MG63 (cell line): Measurements from ENCODE around the gene NPLOC4. TPM values are rescaled to one million over a fixed set of nuclear protein-coding genes. Genes with fewer than 3 reads are reported as not detected.
"Not testable (repeated sequence)": the region's sequence is repeated elsewhere in the genome, so short reads cannot be mapped to it uniquely, and the experiment has no call there.

ENCODE experiments used
- DNase-seq: peaks from one replicate; pipeline ENCODE4 v3.0.0-alpha.2; 2020
- H3K27me3 ChIP-seq: fragments of 250-450 bp; sonication (Bioruptor Pico); 2 replicates; pipeline ENCODE4 v1.5.1; 2020; ENCODE audit warnings: mild to moderate bottlenecking, moderate library complexity
- H3K36me3 ChIP-seq: fragments of 250-450 bp; sonication (Bioruptor Pico); 2 replicates; pipeline ENCODE4 v1.5.1; 2020; ENCODE audit warnings: mild to moderate bottlenecking, moderate library complexity
- H3K4me3 ChIP-seq: fragments of 250-450 bp; sonication (Bioruptor Pico); 2 replicates; pipeline ENCODE4 v1.5.1; 2020; ENCODE audit warnings: mild to moderate bottlenecking, moderate library complexity
- H3K9me3 ChIP-seq: fragments of 250-450 bp; sonication (Bioruptor Pico); 2 replicates; pipeline ENCODE4 v1.5.1; 2020; ENCODE audit warnings: mild to moderate bottlenecking, moderate library complexity
- total RNA-seq: library from RNA; depleted of rRNA; stranded (reverse); fragments of >200 nt; shearing (Covaris generic); gene quantifications from 2 replicates; pipeline ENCODE4 v1.2.3, GENCODE V29; 2014; ENCODE audit warnings: low replicate concordance

Gene NPLOC4
- total RNA-seq, 1 experiment from 2014 or later = 157 TPM

DNA sequence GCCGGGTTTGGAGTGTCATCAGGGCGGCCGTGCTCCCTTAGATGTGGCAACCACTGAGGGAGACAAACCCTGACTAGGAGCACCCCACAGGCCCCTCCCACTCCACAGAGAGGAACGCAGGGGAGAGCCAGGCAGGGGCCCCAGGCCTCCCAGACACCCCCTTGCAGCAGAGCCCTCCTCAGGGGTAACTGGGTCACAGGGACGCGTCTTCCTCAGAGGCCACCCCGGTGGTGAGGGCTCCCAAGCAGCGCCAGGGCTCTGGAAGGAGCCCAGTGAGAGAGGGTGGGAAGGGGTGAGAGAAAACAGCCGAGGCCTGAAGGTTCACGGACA, 97.4 kb downstream of the NPLOC4 start:
- no peak for DNase-seq
- H3K9me3 ChIP-seq = no peaks in the 10 kb centered on the region
- no peak overlapping the region for H3K4me3 ChIP-seq
- H3K36me3 ChIP-seq = peaks cover 44% of the 10 kb centered on the region
- H3K27me3 ChIP-seq = no peaks in the 10 kb centered on the region

GRCh38 chr17:81538651-81539570, 98.0 kb downstream of the NPLOC4 start:
- no peak for DNase-seq
- Histone ChIP-seq H3K36me3 (peaks cover 38% of the 10 kb centered on the region), H3K4me3 (no peak overlapping the region), H3K9me3 (no peaks in the 10 kb centered on the region), H3K27me3 (no peaks in the 10 kb centered on the region)

DNA sequence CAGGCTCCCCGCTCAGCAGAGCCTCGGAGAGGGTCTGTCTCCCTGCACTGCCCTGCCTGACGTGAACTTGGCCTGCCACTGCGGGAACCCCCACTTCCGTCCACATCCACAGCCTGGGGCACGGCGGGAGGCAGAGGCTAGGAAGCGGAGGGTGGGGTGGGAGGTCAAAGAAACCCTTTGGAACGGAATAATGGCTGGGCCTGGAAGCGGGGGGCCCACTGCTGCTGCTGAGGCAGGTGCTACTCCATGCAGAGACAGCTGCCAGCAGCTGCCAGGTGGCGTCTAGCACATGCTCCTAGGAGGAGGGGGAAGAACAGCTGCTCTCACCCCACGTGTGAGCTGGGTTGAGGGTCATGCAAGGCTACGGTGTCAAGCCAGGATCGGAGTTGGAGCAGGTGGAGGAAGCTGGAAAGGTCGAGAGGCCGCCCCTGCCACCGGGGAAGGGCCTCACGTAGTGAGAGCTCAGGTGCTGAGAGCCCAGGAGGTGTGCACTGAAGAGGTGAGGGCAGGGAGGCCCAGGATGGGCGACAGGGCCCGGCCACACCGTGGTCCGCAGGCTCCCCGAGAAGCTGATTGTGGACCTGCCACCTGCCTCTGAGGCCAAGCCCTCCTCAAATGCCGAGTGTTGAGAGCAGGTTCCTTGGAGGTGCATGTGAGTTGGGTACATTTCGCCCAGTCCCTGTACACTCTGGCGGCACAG, 98.9 kb downstream of the NPLOC4 start:
- H3K9me3 ChIP-seq = no peaks in the 10 kb centered on the region

DNA sequence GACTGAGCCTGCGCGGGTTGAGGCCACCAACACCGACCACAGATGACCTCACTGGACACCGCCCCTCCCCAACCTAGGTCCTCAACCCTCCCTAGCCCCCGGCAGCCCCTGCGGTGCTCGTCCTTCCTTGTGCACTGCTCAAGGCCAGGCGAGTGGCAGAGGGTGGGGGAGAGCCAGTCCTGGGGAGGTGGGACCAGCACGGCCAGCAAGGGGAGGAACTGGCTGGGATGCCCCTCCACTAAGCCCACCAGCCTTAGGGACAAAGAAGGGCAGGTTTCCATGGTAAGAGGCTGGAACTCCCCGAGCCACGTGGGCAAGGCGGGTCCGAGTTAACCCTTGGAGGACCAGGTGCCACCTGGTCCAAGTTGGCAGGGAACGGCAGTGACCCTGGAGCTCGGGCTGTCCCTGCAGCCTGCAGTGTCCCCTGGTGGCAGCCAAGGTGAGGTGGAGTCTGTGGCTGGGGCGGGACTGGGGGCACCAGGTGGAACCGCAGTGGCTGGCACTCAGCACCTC, 99.5 kb downstream of the NPLOC4 start:
- Histone ChIP-seq H3K36me3 (peaks cover 24% of the 10 kb centered on the region), H3K9me3 (no peaks in the 10 kb centered on the region), H3K27me3 (no peaks in the 10 kb centered on the region), H3K4me3 (no peak overlapping the region)
- no peak for DNase-seq

More for the DNA sequence above, 98.9 kb downstream of the NPLOC4 start:
- Histone ChIP-seq H3K27me3 (no peaks in the 10 kb centered on the region), H3K36me3 (peaks cover 29% of the 10 kb centered on the region), H3K4me3 (no peak overlapping the region)
- no peak for DNase-seq

DNA sequence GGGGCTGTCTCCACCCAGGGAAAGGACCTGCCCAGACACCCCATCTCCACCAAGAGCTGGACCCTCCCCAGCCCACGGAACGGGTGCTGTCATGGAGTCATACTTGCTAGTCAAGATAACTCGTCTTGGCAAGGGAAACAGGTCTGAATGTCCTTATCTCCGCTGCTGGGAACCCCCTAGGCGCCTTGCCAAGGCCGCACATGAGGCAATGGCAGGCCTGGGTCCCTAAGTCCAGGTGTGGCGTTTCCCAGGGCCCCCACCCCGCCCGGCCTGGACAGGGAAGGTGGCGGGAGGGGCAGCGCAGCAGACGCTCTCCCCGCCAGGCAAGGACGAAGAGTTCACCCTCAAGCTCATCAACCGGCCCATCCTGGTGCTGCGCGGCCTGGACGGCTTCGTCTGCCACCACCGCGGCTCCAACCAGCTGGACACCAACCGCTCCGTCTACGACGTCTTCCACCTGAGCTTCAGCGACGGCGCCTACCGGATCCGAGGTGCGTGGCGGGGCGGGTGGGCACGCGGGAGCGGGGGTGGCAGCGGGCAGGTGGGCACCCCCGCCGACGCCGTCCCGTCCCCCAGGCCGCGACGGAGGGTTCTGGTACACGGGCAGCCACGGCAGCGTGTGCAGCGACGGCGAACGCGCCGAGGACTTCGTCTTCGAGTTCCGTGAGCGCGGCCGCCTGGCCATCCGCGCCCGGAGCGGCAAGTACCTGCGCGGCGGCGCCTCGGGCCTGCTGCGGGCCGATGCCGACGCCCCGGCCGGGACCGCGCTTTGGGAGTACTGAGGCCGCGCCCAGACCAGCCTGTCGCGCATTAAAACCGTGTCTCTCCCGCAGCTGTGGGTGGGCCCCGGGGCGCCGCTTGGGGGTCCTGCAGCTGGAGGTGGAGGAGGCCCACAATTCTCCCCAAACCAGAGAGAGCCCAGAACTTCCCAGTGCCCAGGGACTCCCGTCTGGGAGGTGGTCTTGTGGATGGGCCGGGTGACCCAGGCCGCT, 100.3 kb downstream of the NPLOC4 start:
- H3K9me3 ChIP-seq = no peaks in the 10 kb centered on the region
- H3K4me3 ChIP-seq = no peak overlapping the region
- no peaks in the 10 kb centered on the region for H3K27me3 ChIP-seq
- H3K36me3 ChIP-seq = peaks cover 22% of the 10 kb centered on the region
- DNase-seq = no peak

GRCh38 chr17:81535480-81536298, 101.2 kb downstream of the NPLOC4 start:
- DNase-seq = no peak
- Histone ChIP-seq H3K27me3 (no peaks in the 10 kb centered on the region), H3K9me3 (no peaks in the 10 kb centered on the region)

GRCh38 chr17:81535007-81535328, 101.9 kb downstream of the NPLOC4 start:
- Histone ChIP-seq H3K27me3 (no peaks in the 10 kb centered on the region), H3K9me3 (no peaks in the 10 kb centered on the region), H3K4me3 (no peak overlapping the region), H3K36me3 (peaks cover 6% of the 10 kb centered on the region)
- no peak for DNase-seq

More at GRCh38 chr17:81535480-81536298, 101.2 kb downstream of the NPLOC4 start:
- Histone ChIP-seq H3K4me3 (no peak overlapping the region), H3K36me3 (peaks cover 13% of the 10 kb centered on the region)

DNA sequence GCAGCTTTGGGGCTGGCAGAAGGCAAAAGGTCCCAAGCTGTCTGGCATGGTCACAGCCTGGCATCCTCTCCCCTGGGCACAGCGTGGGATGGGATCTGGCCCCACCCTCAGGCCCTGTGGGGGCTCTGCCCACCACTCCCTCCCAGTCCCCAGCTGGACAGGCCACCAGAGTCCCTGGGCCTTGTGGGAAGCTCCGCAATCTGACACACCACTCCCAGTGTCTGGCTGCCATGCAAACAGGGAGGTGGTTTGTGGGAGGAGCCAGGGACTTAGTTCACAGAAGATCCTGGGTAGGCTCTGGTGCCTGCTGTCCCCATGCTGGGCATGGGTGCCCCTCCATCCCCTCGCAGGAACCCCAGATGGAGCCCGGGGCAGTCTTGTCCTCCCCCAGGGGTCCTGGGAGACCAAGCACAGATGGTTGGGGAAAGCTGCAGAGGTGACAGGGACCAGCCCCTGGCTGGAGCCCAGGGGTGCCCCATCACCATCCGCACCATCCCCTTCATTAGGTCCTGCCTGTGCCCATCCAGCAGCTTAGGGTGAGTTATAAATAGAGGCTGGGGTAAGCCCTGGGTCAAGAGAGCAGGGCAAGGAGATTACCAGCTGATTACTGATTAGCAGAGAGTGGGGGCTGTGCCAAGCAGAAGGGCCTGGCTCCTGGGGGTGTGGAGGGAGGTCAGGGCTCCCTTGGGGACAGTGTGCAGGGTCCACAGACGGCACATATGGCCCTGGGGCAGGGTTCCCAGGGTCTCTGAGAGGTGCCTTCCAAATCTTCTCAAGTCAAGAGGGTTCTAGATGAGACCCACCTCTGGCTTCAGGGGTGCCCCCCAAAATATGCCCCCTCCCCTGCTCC, 102.5 kb downstream of the NPLOC4 start:
- Histone ChIP-seq H3K27me3 (no peaks in the 10 kb centered on the region), H3K4me3 (no peak overlapping the region), H3K9me3 (no peaks in the 10 kb centered on the region), H3K36me3 (peaks cover 1% of the 10 kb centered on the region)
- no peak for DNase-seq

DNA sequence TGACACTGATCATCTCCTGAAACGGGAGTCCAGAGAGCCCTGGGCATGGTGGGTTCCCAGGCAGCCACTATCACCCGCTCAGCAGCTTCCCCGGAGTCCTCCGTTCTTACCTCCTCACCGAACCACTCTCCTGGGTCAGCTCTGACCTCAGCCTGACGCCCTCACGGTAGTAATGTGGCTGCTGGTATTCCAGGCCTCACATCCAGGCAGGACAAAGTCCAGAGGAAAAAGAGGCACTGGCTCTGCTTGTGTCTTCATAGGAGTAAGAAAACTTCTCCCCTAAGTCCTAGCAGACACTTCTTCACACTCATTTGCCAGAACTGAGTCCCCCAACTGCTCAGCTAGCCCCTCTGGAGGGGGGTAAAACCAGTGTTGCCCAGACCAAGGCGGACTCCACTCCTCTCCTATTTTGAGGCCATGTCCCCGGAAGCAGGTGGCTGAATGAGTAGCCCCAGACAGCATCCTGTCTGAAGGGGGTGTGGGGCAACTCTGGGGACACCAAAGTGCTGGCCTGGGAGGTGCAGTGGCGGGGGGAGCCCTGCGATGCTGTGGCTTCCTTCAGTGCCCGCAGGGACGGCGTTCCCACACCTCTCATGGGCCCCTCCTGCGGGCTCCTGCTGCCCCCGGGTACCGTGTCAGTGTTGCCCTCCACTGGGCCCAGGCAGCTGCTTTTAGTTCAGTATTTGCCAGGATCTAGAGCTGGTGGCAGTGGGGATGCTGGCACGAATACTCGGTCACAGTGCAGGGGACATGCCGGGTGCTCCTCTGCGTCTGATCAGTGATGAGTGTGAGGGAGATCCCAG, 103.4 kb downstream of the NPLOC4 start:
- Histone ChIP-seq H3K36me3 (no peaks in the 10 kb centered on the region; the same call in 1 of the 2 replicates), H3K4me3 (no peak overlapping the region), H3K9me3 (no peaks in the 10 kb centered on the region), H3K27me3 (no peaks in the 10 kb centered on the region)
- DNase-seq = no peak

GRCh38 chr17:81532490-81533287, 104.2 kb downstream of the NPLOC4 start:
- DNase-seq = no peak
- Histone ChIP-seq H3K9me3 (no peaks in the 10 kb centered on the region), H3K27me3 (no peaks in the 10 kb centered on the region), H3K36me3 (no peaks in the 10 kb centered on the region), H3K4me3 (no peak overlapping the region)

GRCh38 chr17:81531998-81532404, 104.9 kb downstream of the NPLOC4 start:
- H3K9me3 ChIP-seq, H3K4me3 ChIP-seq, DNase-seq, H3K27me3 ChIP-seq, H3K36me3 ChIP-seq: not testable (repeated sequence)

GRCh38 chr17:81531013-81531412, 105.9 kb downstream of the NPLOC4 start:
- not testable (repeated sequence) for H3K27me3 ChIP-seq, H3K36me3 ChIP-seq, DNase-seq, H3K4me3 ChIP-seq, H3K9me3 ChIP-seq

GRCh38 chr17:81529437-81529803, 107.5 kb downstream of the NPLOC4 start:
- no peaks in the 10 kb centered on the region for H3K36me3 ChIP-seq
- no peak overlapping the region for H3K4me3 ChIP-seq
- DNase-seq = no peak
- no peaks in the 10 kb centered on the region for H3K9me3 ChIP-seq
- no peaks in the 10 kb centered on the region for H3K27me3 ChIP-seq
